ENCODE measurements around the gene PLEKHA6.

PLEKHA6 gene

GRCh38 chr1:204370176-204370575, 10.4 kb upstream of the PLEKHA6 start:
- TF ChIP-seq, protein P1, sequence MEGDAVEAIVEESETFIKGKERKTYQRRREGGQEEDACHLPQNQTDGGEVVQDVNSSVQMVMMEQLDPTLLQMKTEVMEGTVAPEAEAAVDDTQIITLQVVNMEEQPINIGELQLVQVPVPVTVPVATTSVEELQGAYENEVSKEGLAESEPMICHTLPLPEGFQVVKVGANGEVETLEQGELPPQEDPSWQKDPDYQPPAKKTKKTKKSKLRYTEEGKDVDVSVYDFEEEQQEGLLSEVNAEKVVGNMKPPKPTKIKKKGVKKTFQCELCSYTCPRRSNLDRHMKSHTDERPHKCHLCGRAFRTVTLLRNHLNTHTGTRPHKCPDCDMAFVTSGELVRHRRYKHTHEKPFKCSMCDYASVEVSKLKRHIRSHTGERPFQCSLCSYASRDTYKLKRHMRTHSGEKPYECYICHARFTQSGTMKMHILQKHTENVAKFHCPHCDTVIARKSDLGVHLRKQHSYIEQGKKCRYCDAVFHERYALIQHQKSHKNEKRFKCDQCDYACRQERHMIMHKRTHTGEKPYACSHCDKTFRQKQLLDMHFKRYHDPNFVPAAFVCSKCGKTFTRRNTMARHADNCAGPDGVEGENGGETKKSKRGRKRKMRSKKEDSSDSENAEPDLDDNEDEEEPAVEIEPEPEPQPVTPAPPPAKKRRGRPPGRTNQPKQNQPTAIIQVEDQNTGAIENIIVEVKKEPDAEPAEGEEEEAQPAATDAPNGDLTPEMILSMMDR (IDR thresholded peaks at IDR 0.05; ENCODE audit: control insufficient read depth, extremely low read depth, insufficient read depth): no peak
- no peak for DNase-seq (ENCODE audit: low read depth)
- H3K4me3 ChIP-seq (ENCODE audit: low read depth, low read length): no peak overlapping the region

DNA sequence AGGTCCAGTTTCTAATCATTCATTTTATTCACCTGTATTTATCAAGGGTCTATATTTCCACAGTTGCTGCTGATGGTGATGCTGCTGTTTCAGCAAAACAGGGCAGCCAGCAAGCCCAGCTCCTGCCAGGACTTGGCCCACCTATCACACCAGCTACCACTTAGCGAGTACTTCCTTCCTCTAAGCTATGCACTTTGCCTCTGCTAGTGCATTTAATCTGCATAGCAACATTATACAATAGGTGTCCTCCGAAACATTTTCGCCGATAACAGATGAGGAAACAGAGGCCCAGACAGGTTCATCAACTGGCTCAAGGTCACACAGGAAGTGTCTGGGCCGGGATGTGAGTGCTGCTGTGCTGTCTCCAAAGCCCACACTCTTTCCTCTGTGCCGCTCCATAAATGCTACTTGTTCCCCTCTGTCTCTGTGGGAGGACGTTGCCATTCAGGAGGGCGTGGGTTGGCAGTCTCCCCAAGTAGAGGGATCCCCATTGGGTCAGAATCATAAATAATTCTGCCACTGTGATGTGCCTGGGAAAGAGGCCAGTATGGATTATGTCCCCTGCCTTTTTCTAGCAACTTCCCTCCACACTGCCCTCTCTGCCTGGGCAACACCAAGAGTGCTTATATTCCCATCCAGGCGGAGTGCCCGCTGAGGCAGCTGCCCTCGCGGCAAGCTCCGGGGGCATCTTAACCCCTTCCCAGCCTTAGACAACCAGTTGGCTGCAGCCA, 9.4 kb upstream of the PLEKHA6 start:
- DNase-seq (ENCODE audit: low read depth): no peak
- TF ChIP-seq, protein P1 (IDR thresholded peaks at IDR 0.05; ENCODE audit: control insufficient read depth, extremely low read depth, insufficient read depth): no peak
- H3K4me3 ChIP-seq (ENCODE audit: low read depth, low read length): no peak overlapping the region

DNA sequence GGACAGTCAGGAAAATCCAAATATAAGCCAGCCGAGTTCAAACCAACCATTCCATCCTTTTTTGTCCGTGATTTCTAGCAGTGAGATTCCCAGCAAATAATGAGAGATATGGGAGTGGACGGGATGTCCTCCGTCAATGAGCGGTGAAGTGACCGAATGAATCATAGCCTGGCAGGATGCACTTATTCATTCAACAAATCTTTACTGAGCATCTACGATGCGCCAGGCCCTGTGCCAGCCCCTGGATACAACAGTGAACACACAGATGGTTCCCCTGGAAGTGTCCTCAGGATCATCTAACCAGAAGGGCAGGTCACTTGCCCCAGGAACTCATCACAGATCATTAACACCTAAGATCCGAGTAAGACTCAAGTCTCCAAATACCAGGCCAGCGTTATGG, 8.2 kb upstream of the PLEKHA6 start:
- H3K4me3 ChIP-seq (ENCODE audit: low read depth, low read length): no peak overlapping the region
- TF ChIP-seq, protein P1 (IDR thresholded peaks at IDR 0.05; ENCODE audit: control insufficient read depth, extremely low read depth, insufficient read depth): no peak
- DNase-seq (ENCODE audit: low read depth): no peak

GRCh38 chr1:204367193-204367858, 7.6 kb upstream of the PLEKHA6 start:
- no peak overlapping the region for H3K4me3 ChIP-seq (ENCODE audit: low read depth, low read length)
- no peak for DNase-seq (ENCODE audit: low read depth)
- TF ChIP-seq, protein P1 (IDR thresholded peaks at IDR 0.05; ENCODE audit: control insufficient read depth, extremely low read depth, insufficient read depth): no peak

DNA sequence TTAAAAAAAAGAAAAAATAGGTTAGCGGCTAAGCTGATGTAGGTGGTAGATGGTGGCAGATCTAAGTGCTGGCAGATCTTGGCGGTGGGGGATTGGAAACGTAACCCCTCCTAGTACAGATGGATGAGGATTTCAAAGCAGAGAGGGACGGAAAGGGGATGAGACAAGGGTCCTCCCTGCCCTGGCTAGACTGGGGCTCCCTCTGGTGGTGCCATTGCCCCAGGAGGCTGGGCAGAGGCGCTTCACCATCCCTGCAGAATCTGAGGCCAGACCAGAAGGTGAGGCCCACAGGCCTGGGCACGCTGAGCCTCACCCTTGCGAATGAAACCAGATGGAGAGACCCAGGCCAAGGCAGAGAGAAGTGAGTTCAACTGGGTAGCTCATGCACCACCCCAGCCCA, 7.0 kb upstream of the PLEKHA6 start:
- TF ChIP-seq, protein P1 (IDR thresholded peaks at IDR 0.05; ENCODE audit: control insufficient read depth, extremely low read depth, insufficient read depth): peak; percentile 53
- no peak for DNase-seq (ENCODE audit: low read depth)
- no peak overlapping the region for H3K4me3 ChIP-seq (ENCODE audit: low read depth, low read length)

- TF ChIP-seq, protein P1 (IDR thresholded peaks at IDR 0.05; ENCODE audit: control insufficient read depth, extremely low read depth, insufficient read depth): peak; percentile 83
- no peak for DNase-seq (ENCODE audit: low read depth)
- peak overlapping the region; percentile 47 for H3K4me3 ChIP-seq (ENCODE audit: low read depth, low read length)
Measured at GRCh38 chr1:204363335-204364114, 3.8 kb upstream of the PLEKHA6 start.

Data from LNCaP clone FGC (cell line).